ENCODE results near the gene STK32C. TPM values are rescaled to one million over a fixed set of nuclear protein-coding genes. Genes with fewer than 3 reads are reported as not detected.

Gene STK32C
- total and polyA plus RNA-seq, 2 donors (not counting 1 experiment from before 2014, with no cell fraction given), result 9.9 to 16.8 TPM

GRCh38 chr10:132166216-132166950, 141.4 kb downstream of the STK32C start:
- Mint-ChIP-seq H3K4me1 (peaks cover 8% of the 10 kb centered on the region), H3K27ac (no peak overlapping the region), H3K27me3 (peaks cover 8% of the 10 kb centered on the region), H3K4me3 (no peak overlapping the region), H3K9me3 (ENCODE audit: insufficient read depth) (no peaks in the 10 kb centered on the region)
- Histone ChIP-seq H3K4me2 (replicated peaks; ENCODE audit: low read depth, low read length, poor library complexity, severe bottlenecking) (no peak overlapping the region), H3K79me2 (ENCODE audit: control insufficient read depth, insufficient read depth, low read length) (no peaks in the 10 kb centered on the region), H3K9me3 (ENCODE audit: control extremely low read depth in 1 of 3, control insufficient read depth in 2 of 3, insufficient read depth in 1 of 3, low read length in 2 of 3) (peaks cover 0 to 14% (median 0%) of the 10 kb centered on the region in 3 donors), H3K4me3 (ENCODE audit: control extremely low read depth in 1 of 5, extremely low read depth in 1 of 5, insufficient read depth in 1 of 5, low read depth in 2 of 5, low read length in 4 of 5) (no peak overlapping the region), H3K9ac (ENCODE audit: low read length) (no peak overlapping the region), H3K36me3 (replicated peaks in 1 of 2; ENCODE audit: control extremely low read depth in 1 of 2, control insufficient read depth in 1 of 2, extremely low read depth in 1 of 2, insufficient read depth in 2 of 2, low read length in 1 of 2) (no peaks in the 10 kb centered on the region), H3K27me3 (replicated peaks in 1 of 4; ENCODE audit: control extremely low read depth in 1 of 4, control insufficient read depth in 3 of 4, insufficient read depth in 4 of 4, low read length in 3 of 4) (peaks cover 0 to 3% (median 0%) of the 10 kb centered on the region in 4 experiments), H4K20me1 (ENCODE audit: control insufficient read depth, insufficient read depth, low read length, poor library complexity, severe bottlenecking) (no peaks in the 10 kb centered on the region), H3K4me1 (ENCODE audit: control insufficient read depth in 2 of 2, insufficient read depth in 2 of 2, low read length in 2 of 2) (peaks cover 8 to 11% of the 10 kb centered on the region in 2 donors), H3K27ac (ENCODE audit: low read length in 2 of 2) (no peak overlapping the region), H2AFZ (ENCODE audit: insufficient read depth, low read depth, low read length, poor library complexity, severe bottlenecking) (no peak overlapping the region)
- ChIA-PET POLR2A (no interaction called here), CTCF (no interaction called here)
- no peak for ATAC-seq (ENCODE audit: low read depth)
- TF ChIP-seq, protein P1, sequence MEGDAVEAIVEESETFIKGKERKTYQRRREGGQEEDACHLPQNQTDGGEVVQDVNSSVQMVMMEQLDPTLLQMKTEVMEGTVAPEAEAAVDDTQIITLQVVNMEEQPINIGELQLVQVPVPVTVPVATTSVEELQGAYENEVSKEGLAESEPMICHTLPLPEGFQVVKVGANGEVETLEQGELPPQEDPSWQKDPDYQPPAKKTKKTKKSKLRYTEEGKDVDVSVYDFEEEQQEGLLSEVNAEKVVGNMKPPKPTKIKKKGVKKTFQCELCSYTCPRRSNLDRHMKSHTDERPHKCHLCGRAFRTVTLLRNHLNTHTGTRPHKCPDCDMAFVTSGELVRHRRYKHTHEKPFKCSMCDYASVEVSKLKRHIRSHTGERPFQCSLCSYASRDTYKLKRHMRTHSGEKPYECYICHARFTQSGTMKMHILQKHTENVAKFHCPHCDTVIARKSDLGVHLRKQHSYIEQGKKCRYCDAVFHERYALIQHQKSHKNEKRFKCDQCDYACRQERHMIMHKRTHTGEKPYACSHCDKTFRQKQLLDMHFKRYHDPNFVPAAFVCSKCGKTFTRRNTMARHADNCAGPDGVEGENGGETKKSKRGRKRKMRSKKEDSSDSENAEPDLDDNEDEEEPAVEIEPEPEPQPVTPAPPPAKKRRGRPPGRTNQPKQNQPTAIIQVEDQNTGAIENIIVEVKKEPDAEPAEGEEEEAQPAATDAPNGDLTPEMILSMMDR (IDR thresholded peaks at IDR 0.05), result no peak
- TF ChIP-seq EZH2 (IDR thresholded peaks at IDR 0.05; ENCODE audit: borderline replicate concordance, insufficient read depth, low read depth, low read length, poor library complexity, severe bottlenecking), result no peak
- 90% methylated on average over 22 of the region's 23 CpGs for WGBS (ENCODE audit: insufficient coverage)
- intact Hi-C loops (cut with micrococcal nuclease), result no loop called here
- no peak for DNase-seq

GRCh38 chr10:132165416-132165980, 142.3 kb downstream of the STK32C start:
- Histone ChIP-seq H2AFZ (ENCODE audit: insufficient read depth, low read depth, low read length, poor library complexity, severe bottlenecking) (no peak overlapping the region), H3K36me3 (replicated peaks in 1 of 2; ENCODE audit: control extremely low read depth in 1 of 2, control insufficient read depth in 1 of 2, extremely low read depth in 1 of 2, insufficient read depth in 2 of 2, low read length in 1 of 2) (no peaks in the 10 kb centered on the region), H3K27me3 (replicated peaks in 1 of 4; ENCODE audit: control extremely low read depth in 1 of 4, control insufficient read depth in 3 of 4, insufficient read depth in 4 of 4, low read length in 3 of 4) (peaks cover 0 to 3% (median 0%) of the 10 kb centered on the region in 4 experiments), H3K9ac (ENCODE audit: low read length) (no peak overlapping the region), H3K9me3 (ENCODE audit: control extremely low read depth in 1 of 3, control insufficient read depth in 2 of 3, insufficient read depth in 1 of 3, low read length in 2 of 3) (peaks cover 0 to 14% (median 0%) of the 10 kb centered on the region in 3 donors), H3K79me2 (ENCODE audit: control insufficient read depth, insufficient read depth, low read length) (no peaks in the 10 kb centered on the region), H3K4me3 (ENCODE audit: control extremely low read depth in 1 of 5, extremely low read depth in 1 of 5, insufficient read depth in 1 of 5, low read depth in 2 of 5, low read length in 4 of 5) (no peak overlapping the region), H3K4me1 (ENCODE audit: control insufficient read depth in 2 of 2, insufficient read depth in 2 of 2, low read length in 2 of 2) (peaks cover 8 to 11% of the 10 kb centered on the region in 2 donors), H3K27ac (ENCODE audit: low read length in 2 of 2) (no peak overlapping the region), H4K20me1 (ENCODE audit: control insufficient read depth, insufficient read depth, low read length, poor library complexity, severe bottlenecking) (no peaks in the 10 kb centered on the region), H3K4me2 (replicated peaks; ENCODE audit: low read depth, low read length, poor library complexity, severe bottlenecking) (no peak overlapping the region)
- Mint-ChIP-seq H3K4me1 (peaks cover 8% of the 10 kb centered on the region), H3K27me3 (peaks cover 8% of the 10 kb centered on the region), H3K27ac (no peak overlapping the region), H3K9me3 (ENCODE audit: insufficient read depth) (no peaks in the 10 kb centered on the region), H3K4me3 (no peak overlapping the region)
- ChIA-PET CTCF (no interaction called here), POLR2A (no interaction called here)
- intact Hi-C loops (cut with micrococcal nuclease), result no loop called here
- ATAC-seq (ENCODE audit: low read depth), result no peak
- TF ChIP-seq EZH2 (IDR thresholded peaks at IDR 0.05; ENCODE audit: borderline replicate concordance, insufficient read depth, low read depth, low read length, poor library complexity, severe bottlenecking), result no peak
- DNase-seq, result no peak
- 86% methylated on average over 13 of the region's 21 CpGs for WGBS (ENCODE audit: insufficient coverage)

All from B cell (primary cell).